K562 (cell line): Measurements from ENCODE around the gene MED31.

Source experiments
- CHD4 ChIP-seq: fragments of 200-600 bp; sonication (generic); IDR thresholded peaks from 3 replicates; pipeline ENCODE4 v1.6.1; 2012; ENCODE audit warnings: low read depth, mild to moderate bottlenecking, mixed read lengths, low read length, inconsistent platforms; ENCODE audit not compliant: insufficient read depth, insufficient replicate concordance, poor library complexity, severe bottlenecking
- POU5F1 ChIP-seq: fragments of 150-350 bp; IDR thresholded peaks from 2 replicates; pipeline ENCODE4 v1.6.1; 2014; ENCODE audit warnings: borderline replicate concordance, low read length, low read depth, mild to moderate bottlenecking; ENCODE audit not compliant: partially characterized antibody
- ZNF354B ChIP-seq: fragments of 250-450 bp; sonication (Bioruptor Pico); IDR thresholded peaks from 2 replicates; pipeline ENCODE4 v1.4.0; 2020
- TF ChIP-seq, protein P1 (sequence below), 3 experiments: IDR thresholded peaks in 2 of 3; conservative IDR thresholded peaks in 1 of 3; 2 replicates each; pipeline ENCODE4 v1.5.1; 2011 to 2012; ENCODE audit warnings: low read length in 3 of 3, mild to moderate bottlenecking in 3 of 3, control low read depth in 2 of 3, improper control_type of control experiment in 1 of 3, inconsistent platforms in 1 of 3, low read depth in 1 of 3, mixed read lengths in 1 of 3, moderate library complexity in 1 of 3; ENCODE audit not compliant: insufficient read depth in 2 of 3

GRCh38 chr17:6668219-6668618 is 16.8 kb upstream of the MED31 start:
- TF ChIP-seq CHD4 (no peak), ZNF354B (no peak), POU5F1 (no peak)
- TF ChIP-seq, protein P1, sequence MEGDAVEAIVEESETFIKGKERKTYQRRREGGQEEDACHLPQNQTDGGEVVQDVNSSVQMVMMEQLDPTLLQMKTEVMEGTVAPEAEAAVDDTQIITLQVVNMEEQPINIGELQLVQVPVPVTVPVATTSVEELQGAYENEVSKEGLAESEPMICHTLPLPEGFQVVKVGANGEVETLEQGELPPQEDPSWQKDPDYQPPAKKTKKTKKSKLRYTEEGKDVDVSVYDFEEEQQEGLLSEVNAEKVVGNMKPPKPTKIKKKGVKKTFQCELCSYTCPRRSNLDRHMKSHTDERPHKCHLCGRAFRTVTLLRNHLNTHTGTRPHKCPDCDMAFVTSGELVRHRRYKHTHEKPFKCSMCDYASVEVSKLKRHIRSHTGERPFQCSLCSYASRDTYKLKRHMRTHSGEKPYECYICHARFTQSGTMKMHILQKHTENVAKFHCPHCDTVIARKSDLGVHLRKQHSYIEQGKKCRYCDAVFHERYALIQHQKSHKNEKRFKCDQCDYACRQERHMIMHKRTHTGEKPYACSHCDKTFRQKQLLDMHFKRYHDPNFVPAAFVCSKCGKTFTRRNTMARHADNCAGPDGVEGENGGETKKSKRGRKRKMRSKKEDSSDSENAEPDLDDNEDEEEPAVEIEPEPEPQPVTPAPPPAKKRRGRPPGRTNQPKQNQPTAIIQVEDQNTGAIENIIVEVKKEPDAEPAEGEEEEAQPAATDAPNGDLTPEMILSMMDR (IDR thresholded peaks at IDR 0.05 in 2 of 3, conservative IDR thresholded peaks at IDR 0.05 in 1 of 3; ENCODE audit: insufficient read depth in 2 of 3, low read depth in 1 of 3, low read length in 3 of 3), result no peak
